GM19455 (cell line): ENCODE data around the gene ACOT13.
"Not testable (repeated sequence)": the region's sequence is repeated elsewhere in the genome, so short reads cannot be mapped to it uniquely, and the experiment has no call there.

Experiments
- ATAC-seq: cut with Tn5 transposase; IDR thresholded peaks from one replicate; pipeline ENCODE4 v1.9.1; 2021; ENCODE audit not compliant: unreplicated experiment

Gene ACOT13

DNA sequence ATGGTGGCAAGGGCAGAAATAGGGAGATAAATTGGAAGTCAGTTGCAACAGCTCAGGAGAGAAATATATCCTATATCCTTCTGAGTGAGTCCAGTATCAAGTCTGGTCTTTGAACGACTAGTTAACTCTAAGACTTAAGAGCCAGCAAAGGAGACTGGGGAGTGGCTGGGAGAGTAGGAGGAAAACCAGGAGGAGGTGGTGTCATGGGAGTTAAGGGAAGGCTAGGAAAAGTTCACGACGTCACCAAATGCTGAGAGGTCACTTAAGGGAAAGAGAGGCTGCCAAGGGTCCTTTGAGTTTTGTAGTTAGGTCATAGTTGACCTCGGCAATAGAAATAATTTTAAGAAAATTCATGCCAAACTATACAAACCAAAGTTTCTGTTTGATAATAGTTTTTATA, 25.1 kb downstream of the ACOT13 start:
- no peak for ATAC-seq

DNA sequence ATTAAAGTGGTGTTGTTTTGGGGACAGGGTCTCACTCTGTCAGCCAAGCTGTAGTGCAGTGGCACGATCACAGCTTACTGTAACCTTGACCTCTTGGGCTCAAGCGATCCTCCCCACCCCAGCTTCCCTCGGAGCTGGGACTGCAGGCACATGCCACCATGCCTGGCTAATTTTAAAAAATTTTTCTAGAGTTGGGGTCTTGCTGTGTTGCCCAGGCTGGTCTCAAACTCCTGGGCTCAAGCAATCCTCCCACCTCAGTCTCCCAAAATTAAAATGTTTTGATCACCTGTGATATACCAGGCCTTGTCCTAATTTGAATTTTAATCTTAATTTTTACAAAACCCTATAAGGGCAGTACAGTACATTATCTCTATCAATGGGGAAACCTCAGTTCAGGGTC, 25.5 kb downstream of the ACOT13 start:
- no peak for ATAC-seq

DNA sequence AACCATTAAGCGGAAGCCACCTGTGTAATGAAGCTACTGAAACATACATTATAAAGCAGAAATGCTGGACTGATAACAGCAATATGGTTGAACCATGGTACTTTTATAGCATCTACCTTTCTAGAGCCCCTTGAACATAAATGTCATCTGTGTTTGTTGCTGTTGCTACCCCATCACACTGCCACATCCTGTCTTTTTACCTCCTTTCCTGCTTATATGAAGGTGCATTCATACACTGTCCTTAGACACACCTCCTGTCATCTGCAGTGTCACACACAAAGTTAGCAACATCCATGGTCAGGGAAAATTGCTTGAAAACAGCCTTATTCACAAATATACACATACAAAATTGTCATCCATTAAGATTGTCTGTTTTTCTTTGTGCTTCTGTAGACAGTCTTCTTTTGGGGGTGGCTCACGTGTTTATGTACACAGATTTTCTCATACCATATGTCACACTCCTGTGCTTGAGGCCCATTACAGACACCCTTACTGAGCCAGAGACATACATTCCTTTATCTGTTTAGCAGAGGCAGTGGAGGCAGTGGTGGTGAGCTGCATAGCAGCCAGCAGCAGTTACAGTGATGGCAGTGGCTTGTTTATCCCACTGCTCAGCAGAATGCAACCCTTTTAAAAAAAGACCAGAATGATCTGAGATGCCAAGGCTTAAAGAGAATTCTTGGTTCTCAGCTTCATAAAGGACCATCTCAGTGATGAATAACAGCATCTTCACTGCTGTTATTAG, 26.1 kb downstream of the ACOT13 start:
- ATAC-seq, result no peak

DNA sequence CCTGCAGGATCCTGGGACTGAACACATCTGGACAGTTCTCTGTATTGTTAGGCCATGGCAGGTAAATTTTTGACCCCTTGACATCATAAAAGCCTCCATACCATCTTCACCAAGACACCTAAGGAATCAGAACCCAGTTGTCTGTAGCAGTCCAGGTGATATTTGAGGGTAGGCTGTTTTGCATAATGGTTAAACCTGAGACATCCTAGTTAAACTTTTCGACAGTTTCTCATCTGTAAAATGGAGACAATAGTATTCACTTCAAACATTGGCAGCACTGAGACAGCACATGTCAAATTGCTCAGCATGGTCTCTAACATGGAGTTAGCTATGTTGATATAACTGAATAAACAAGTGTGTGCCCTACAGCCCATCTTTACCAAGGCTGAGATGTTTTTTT, 27.3 kb downstream of the ACOT13 start:
- no peak for ATAC-seq

DNA sequence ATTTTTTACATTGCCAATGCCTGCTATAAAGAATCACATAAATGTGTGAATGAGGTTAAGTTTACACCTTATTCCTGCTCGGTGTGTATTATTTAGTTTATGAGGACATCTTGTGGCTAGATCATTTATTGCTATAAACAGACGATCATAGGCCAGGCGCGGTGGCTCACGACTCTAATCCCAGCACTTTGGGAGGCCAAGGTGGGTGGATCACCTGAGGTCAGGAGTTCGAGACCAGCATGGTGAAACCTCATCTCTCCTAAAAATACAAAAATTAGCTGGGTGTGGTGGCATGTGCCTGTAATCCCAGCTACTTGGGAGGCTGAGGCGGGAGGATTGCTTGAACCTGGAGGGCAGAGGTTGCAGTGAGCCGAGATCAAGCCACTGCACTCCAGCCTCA, 28.8 kb downstream of the ACOT13 start:
- ATAC-seq, result not testable (repeated sequence)

DNA sequence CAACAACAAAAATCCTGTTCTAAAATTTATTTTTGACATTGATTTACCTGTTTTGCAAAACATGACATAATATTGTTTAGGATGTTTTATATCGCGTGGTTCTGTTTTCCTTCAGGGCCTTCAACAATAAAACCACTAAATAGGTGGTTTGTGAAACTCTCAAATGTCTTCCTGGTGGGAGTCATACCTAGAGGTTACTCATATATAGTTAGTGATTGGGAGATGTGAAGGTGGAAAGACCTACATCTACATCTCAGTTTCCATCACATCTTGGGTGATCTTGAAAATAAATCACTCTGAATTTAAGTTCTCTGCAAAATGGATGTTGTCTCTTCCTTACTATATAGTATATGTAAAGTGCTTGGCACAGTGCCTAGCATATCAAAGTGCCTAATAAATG, 29.2 kb downstream of the ACOT13 start:
- ATAC-seq, result no peak

DNA sequence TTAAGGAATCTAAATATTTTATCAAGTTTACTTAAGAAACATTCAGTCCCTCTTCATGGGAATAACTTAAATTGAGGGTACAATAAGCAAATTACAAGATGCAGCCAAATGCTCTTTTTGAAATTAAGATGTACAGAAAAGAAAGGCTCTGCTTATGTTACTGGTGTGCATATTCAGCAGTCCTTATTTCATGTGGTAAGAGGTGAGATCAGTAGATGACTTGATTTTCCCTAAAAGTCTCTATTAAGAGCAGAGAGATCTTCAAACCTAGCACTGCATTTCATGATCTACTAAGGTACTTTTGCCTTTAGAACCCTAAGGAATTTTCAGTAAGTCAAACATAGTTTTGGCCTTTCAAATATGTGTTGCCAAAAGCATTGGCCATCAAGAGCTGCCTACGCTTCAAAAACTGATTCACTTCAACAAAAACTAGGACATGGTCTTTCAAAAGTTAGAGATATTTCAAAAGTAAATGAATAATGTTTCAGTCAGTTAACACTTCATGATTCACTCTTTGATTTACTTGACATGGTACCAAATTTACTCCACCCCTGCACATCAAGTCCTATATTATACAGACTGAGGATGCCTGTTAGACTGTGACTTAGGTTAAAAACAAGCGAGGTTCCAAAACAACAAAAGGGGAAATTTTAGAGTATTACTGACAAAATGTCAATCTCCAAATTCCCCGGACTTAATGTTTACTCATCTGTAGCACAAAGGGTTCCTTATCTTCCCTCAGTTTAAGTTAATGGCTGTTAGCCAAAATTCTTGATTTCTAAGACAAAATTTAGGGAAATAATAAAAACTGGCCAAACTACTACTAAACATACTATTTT, 32.9 kb downstream of the ACOT13 start:
- ATAC-seq, result no peak

DNA sequence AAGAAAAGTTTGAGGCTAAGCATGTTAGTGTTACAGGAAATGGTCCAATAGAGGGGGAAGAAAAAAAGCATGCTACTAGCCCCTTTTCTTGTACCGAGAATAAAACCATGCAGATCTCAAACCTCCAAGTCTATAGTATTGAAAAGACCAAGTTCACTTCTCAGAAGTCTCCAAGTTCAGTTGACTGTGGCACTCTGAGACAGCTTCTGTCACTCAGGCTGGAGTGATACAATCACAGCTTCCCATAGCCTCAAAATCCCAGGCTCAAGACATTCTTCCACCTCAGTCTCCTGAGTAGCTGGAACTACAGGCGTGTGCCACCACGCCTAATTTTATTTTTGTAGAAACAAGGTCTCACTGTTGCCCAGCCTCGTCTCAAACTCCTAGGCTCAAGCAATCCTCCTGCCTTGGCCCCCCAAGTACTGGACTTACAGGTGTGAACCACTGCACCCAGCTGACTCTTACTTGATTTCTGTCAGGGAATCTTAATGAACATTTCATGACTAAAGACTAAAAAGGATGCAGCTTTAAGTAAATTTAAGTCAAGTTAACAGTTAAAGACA, 35.9 kb downstream of the ACOT13 start:
- no peak for ATAC-seq

DNA sequence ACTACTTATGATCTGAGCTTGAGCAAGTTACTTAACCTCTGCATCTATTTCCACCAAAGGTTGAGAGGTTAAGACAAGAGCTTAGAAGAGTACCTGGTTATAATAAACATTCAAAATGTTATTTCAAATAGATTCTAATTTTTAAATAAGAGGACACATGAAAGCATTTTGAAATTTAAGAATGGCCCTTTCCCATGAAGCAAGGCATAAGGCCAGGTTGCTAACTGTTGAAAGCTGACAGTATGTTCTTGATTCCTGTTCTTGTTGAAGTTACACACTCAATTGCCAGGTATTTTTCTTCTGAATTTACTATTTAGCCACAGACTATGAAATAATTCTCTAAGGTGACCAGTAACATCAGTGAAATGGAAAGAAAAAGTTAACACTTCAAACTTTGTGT, 37.6 kb downstream of the ACOT13 start:
- no peak for ATAC-seq

DNA sequence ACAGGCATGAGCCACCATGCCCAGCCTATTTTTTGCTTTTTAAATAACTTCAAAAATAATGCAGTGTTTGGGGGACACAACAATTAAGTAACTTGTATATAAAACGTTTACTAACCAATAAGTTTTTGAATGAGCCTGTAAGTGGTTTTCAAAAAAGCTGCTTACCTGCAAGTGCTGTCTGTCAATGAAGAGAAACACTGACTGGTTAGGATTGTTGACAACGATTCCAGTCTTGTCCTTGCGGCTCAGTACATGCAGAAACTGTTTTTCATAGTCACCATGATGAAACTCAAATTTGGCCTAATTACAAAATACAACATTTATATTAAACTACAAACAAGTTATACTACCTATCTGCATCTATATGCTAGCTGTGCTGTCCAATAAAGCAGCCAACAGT, 41.7 kb downstream of the ACOT13 start:
- ATAC-seq, result no peak

DNA sequence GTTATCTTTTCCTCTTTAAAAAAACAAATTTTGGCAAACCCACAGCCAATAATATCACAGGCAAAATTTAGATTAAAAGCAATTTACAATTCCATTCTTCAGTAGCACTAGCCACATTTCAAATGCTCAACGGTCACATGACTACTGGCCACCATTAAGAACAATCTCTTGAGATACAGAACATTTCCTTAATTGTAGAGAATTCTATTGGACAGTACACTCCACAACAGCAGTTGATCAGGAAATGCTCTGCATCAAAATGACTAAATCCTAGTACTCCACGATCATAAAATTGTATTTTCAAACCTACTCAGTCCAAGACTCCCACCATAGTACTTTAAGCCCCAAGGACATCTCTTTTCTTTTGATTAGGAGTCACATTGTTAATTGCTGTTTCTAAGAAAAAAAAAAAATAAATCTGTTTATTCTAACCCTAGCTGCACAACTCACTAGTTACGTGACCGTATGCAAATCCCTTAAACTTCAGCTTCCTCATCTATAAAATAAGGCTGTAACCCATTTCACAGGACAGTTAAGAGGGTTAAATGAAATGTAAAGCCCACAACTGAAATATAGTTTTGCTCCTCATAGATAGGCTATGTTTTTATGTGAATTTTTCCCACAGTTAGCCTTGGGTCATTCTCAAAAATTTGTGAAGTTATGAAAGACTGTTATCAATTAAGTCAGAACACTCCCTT, 42.3 kb downstream of the ACOT13 start:
- ATAC-seq, result no peak

DNA sequence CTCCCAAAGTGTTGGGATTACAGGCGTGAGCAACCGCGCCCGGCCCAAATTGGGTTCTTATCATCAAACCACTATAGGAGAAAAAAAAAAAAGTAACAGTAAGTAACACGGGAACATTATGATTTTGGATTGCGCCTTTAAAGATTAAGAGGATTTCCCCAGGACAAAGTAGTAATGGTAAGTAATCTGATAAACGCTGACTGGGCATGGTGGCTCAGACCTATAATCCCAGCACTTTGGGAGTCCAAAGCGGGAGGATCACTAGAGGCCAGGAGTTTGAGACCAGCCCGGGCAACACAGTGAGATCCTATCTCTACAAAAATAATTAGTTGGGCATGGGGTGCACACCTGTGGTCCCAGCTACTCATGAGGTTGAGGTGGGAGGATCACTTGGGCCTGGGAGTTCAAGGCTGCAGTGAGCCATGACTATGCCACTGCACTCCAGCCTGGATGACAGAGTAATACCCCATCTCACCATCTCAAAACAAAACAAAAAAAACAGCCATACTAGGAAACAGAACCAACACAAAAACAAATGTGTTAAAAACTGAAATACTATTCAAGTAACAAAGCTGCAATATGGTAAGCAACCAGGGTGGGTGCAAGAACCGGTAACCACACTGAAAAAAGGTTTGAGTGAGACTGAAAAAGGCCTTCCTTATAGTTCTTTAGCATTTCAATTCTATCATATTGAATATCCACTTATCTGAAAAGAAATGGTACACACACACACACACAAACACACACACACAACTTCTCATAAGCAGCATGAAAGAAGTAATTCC, 43.8 kb downstream of the ACOT13 start:
- no peak for ATAC-seq

DNA sequence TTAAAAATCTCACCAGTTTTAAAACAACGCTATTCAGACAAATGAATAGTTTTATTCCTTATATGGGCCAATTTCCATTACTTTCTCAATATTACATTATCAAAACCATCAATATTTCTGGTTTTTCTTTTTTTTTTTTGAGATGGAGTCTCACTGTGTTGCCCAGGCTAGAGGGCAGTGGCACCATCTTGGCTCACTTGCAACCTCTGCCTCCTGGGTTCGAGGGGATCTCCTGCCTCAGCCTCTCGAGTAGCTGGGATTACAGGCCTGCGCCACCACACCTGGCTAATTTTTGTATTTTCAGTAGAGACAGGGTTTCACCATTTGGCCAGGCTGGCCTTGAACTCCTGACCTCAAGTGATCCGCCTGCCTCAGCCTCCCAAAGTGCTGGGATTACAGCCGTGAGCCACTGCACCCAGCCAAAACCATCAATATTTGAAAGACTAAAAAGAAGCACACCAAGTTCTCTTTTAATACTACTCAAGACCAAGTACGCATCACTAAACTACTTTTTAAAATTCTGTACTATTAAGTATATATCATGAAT, 49.8 kb downstream of the ACOT13 start:
- ATAC-seq, result not testable (repeated sequence)

DNA sequence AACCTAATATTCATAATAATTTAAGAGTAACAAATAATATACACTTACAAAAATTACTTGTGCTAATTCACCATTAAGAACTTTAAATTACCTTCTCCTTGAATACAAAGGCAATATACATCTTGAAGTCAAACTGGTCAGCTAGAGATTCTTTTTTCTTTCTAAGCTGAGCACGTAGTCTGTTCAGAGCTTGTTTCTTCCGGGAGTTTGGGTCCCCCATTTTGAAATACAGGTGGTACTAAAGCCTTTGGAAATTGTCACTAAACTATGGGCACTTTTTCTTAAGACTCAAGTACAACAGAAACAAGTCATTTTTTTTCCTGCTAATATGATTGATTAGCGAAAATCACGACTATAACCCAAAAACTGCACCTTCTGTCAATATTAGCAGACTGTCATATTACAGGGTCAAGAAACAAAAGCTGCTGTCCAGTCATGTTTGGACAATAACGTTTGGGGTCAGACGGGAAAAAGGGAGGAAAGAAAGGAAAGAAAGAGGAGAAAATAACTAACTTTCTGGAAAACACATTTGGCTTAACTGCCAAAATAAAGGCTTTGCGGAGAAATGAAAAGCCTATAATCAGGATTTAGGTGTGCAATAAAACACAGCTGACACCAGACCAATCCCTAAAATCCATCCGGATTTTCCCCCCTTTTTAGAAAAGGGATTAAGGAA, 51.7 kb downstream of the ACOT13 start:
- no peak for ATAC-seq

DNA sequence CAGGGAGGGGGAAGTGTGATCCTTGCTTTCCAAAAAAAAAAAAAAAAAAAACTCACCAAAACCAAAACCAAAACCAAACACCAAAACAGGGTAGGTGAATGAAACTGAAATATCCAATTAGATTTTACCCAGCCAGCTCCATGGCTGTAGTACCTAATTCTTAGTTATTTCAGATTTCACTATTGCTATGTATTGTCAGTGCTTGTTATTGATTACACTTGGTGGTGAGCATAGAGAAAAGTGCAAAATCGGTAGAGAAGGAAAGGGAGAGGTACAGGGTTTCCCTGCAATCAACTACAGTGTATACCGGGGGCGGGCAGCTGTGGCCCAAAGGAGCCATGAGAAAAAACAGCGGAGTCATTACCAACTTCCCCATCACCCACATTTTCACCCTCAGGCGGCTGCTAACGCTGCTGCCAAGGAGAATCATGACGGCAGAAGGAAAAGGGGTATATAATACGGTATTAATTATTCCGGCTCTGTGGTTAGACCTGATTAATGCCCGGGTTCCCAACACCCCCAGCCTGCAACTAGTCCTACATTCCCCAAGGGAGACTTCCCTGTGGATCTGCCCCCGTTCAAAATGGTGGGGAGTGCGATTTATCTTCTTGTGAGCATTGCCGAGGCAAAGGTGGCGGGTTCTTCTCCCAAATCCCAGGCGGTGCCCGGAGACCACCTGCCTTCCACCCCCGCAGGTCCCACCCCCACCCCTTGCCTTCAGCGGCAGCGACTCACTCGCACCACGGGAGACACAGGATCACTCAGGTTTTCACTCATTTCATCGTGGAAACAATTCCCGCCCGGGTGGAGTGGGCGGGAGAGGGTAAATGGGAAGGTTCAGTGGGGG, 52.5 kb downstream of the ACOT13 start, which contains the start of gene C6orf62:
Gene C6orf62, minus strand, starts transcription at position 30 of the 847 bp plus-strand sequence. CDS start 486 bp downstream, outside the sequence.
- ATAC-seq, result no peak

DNA sequence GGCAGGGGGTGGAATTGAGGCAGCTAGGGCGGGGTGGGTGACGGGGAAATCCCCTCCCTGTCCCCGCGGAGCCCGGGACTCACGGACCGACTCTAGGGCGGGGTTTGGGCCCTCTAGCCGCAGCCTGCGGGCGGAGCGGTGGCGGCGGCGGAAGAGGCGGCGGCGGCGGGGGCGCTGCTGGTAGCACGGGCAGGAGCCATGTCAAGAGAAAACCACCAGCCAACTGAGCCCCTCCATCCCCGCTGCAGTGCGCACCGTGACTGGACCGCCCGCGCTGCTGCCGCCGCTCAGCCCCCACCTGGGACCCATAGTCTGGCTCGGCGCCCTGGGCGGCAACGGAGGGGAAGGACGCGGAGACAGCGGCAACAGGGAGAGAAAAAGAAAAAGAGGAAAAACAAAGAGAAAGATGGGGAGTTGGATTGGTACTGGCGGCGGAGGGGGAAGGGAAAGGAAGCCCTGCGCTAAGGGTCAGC, 53.3 kb downstream of the ACOT13 start:
- no peak for ATAC-seq

DNA sequence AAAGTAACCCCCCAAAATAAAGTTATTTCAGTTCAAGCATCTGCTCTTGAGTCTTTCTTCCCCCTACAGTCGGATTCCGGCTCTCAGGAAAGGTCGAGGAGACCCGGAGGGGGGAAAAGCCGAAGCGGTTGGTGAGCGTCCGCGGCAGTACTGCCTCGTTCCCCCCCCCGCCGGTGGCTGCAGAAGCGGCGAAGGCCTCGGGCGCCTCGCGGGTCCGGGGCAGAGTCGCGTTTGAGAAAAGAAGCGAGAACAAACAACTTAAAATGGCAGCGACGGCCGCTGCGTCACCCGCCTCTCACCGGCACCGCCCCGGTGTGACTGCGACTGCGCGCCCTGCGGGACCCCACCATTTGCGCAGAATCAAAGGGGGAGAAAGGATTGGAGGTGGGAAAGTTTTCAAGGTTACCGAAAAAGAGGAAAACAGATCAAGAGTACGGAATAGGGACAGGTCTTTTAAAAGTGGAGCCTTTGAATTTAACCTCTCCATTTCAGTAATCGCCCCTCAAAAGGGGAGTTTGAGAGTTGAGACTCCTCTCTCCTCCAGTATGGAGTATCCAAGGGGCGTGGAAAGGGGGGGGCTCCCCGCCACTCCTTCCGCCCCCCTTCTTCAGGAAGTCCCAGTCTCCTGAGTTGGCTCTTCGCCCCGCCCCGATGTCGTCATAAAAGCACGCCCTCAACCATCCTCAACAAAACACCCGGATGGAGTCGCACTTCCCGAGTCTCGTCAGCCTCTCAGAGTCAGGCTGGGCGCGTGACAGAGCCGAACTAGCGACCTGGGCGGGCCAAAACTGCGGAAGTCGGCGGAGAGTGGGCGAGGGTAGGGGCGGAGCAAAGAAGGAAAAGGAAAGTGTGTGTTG, 54.0 kb downstream of the ACOT13 start:
- peak; percentile 85 for ATAC-seq
